ENCODE data around the gene NUMBL. TPM values are rescaled to one million over a fixed set of nuclear protein-coding genes. Genes with fewer than 3 reads are reported as not detected.
"Not testable (repeated sequence)": the region's sequence is repeated elsewhere in the genome, so short reads cannot be mapped to it uniquely, and the experiment has no call there.

The NUMBL gene
- 69.1 TPM for total RNA-seq

DNA sequence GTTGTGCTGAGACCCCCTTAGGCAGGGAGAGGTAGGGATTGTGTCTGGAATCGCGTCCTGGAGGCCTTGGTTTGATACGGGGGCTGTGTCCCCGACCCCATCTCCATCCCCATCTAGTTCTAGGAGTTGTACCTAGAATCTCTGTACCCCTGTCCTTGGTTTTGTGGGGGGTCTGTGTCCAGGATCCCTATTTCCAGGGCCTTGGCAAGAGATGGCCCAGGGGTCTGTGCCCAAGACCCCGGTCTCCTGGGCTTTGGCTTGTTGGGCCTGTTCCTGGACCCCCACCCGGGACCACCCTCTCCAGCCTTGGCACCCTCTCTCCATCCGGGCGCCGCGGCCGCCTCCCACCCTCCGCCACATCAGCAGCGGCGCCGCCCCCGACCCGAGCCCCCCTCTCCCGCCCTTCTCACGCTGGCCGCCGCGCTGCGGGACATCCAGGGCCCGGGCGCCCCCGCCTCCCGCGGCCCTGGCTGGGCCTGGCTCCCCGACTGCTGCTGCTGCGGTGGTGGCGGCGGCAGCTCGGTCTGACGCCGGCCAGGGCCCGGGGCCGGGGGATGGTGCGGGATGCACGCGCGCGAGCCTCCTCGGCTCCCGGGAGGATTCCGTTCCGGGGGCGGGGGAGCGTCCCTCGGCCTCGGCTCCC lies at the start of gene NUMBL:
NUMBL (minus strand) TSS at position 602 of the 643 bp plus-strand sequence; CDS start at position 434, 168 bp downstream.
- DNase-seq = no peak

DNA sequence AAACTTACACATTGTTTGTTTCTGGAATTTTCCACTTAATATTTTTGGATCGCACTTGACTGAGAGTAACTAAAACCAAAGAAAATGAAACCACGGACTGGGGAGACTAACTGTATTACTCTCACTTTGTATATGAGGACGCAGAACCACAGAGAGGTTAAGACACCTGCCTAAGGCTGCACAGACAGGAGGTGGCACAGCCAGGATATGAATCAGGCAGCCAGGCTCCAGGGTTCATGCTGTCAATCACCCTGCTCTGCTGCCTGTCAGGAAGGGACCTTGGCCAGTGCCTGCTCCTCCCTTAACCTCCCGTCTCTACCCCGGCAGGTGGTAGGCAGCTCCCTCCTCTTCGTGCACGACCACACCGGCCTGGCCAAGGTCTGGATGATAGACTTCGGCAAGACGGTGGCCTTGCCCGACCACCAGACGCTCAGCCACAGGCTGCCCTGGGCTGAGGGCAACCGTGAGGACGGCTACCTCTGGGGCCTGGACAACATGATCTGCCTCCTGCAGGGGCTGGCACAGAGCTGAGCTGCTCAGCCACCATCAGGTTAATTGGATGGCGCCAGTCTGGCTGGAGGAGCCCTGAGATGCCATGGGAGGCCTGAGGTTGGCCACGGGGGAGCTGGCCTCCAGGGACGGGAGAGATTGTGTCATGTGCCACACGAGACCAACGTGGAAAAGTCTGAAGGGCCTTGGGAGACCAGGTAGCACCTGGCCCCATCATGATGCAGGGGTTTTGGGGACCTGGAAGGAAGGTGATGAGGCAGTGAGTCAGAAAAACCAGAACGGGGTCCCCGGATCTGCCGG lies 48.8 kb upstream of the NUMBL start:
- no peak for DNase-seq

DNA sequence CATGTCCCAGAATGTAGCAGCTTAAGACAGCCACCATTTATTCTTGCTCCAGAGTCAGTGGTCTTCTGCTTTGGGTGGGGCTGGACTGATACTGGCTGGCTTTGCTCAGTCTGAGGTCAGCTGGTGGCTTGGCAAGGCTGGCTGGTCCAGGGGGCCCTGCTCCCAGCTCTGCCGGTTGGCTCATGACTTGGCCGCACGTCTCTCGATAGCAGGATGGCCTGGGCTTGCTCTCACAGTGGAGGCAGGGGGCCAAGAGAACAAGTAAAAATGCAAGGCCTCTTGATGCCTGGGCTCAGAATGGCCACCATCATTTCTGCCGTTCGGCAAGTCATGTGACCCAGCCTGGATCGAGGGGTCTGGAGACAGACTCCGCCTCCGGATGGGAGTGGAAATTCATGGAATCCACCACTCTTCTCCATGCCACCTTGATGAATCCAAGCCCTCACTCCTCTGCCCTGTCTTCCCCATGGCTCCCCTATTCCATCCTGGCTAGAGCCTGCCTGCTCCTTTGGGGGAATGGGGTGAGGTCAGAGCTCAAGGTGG lies 46.7 kb upstream of the NUMBL start:
- no peak for DNase-seq

DNA sequence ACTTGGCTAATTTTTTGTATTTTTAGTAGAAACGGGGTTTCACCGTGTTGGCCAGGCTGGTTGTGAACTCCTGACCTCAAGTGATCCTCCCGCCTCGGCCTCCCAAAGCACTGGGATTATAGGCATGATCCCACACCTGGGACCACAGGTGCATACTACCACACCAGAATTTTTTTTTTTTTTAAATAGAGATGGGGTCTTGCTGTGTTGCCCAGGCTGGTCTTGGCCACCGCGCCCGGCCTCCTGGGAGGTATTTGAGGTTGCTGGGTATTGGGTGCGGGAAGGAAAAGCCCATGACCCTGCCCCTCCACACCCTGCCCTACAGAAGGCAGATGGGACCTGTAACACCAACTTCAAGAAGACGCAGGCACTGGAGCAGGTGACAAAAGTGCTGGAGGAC lies 46.2 kb upstream of the NUMBL start:
- no peak for DNase-seq

DNA sequence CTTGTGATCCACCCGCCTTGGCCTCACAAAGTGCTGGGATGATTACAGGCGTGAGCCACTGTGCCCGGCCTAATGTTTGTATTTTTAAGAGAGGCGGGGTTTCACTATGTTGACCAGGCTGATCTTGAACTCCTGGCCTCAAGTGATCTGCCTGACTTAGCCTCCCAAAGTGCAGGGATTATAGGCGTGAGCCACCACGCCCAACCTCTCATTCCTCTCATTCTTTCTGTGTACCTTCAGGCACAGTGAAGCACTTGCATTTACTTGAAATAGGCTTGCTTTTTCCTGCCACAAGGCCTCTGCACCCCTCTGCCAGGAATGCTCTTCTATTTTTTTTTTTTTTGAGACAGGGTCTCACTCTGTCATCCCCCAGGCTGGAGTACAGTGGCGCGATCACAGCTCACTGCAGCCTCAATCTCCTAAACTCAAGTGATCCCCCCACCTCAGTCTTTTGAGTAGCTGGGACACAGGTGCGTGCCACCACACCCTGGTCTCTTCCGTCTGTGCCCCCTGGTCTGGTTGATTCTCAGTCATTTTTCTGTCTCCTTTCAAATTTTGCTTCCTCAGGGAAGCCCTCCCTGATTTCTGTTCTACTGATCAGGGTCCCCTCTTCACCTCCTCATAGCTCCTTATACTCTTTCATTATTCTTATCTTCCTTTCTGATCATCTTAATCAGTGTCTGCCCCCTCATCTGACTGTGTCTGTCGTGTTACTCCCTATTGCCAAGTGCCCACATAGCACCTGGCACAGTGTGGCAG lies 44.7 kb upstream of the NUMBL start:
- DNase-seq = no peak

DNA sequence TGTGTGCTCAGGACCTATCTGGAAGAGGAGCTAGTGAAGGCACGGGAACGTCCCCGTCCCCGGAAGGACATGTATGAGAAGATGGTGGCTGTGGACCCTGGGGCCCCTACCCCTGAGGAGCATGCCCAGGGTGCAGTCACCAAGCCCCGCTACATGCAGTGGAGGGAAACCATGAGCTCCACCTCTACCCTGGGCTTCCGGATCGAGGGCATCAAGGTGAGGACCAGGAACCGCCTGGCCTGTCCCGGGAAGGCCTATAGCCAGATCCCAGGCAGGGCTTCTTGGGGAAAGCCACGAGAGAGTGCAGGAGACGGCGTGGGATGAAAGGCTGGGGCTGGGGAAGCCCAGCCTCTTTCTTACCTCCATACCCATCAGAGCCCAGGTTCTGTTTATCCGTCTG lies 42.7 kb upstream of the NUMBL start:
- DNase-seq = no peak

DNA sequence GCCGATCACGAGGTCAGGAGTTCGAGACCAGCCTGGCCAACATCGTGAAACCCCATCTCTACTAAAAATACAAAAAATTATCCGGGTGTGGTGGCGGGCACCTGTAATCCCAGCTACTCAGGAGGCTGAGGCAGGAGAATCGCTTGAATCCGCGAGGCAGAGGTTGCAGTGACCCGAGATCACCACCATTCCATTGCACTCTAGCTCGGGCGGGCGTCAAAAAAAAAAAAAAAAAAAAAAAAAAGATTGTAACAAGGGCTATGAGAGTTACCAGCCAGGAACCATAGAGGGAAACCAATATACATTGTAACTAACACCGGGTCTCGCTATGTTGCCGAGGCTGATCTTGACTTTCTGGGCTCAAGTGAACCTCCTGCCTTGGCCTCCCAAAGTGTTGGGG lies 41.9 kb upstream of the NUMBL start:
- not testable (repeated sequence) for DNase-seq

DNA sequence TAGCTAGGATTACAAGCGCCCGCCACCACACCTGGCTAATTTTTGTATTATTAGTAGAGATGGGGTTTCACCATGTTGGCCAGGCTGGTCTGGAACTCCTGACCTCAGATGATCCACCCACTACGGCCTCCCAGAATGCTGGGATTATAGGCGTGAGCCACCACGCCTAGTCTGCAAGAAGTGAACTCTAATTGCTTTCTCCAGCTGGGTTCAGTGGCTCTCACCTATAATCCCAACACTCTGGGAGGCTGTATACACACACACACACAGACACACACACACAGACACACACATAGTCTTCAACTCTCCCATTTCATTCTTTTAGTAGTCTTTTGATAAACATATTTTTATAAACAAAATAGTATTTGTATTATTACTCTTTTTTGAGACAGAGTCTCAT lies 39.6 kb upstream of the NUMBL start:
- not testable (repeated sequence) for DNase-seq

DNA sequence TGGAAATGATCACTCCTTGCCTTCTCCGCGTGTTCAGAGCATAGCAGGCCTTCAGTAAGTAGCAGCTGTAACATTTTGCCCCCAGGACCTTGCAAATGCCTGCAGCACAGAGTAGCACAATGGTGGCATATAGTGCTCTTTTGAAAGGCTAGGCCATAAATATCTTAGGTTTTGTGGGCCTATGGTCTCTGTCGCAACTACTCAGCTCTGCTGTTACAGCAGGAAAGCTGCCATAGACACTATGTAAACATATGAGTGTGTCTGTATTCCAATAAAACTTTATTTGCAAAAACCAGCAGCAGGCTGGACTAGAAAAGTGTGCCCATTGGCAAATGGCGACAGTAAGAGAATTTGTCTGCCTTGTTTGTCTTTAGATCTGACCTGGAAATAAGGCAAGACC lies 35.8 kb upstream of the NUMBL start:
- DNase-seq = no peak

DNA sequence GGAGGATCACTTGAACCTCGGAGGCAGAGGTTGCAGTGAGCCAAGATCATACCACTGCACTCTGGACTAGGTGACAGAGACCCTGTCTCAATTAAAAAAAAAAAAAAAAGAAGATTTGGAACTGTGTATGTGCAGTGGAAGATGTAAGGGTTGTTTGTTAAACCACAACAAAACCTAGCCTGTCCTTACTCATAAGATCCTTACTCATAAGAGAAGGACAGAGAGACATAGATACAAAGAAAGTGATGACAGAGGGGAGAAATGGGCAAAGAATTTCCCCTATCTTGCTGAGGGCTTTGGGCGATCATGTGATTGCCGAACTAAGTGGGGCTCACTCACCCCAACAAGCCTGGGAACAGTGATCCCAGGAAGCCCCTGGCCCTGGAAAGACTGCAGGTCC lies 34.4 kb upstream of the NUMBL start:
- DNase-seq = no peak

DNA sequence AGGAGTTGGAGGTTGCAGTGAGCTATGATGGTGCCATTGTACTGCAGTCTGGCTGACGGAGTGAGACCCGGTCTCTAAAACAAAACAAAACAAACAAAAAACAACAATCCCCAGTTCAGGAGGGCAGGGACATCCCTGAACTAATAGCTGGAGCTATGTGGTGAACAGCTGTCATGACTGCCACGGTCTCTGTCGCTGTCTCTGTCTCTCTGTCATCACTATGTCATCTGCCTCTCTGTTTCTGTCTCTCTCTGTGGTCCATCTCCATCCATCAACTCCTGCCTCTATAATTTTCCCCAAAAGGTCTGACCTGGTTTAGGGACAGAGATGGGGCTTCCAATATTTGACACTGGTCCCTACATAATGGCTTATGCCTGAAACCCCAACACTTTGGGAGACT lies 33.9 kb upstream of the NUMBL start:
- no peak for DNase-seq

DNA sequence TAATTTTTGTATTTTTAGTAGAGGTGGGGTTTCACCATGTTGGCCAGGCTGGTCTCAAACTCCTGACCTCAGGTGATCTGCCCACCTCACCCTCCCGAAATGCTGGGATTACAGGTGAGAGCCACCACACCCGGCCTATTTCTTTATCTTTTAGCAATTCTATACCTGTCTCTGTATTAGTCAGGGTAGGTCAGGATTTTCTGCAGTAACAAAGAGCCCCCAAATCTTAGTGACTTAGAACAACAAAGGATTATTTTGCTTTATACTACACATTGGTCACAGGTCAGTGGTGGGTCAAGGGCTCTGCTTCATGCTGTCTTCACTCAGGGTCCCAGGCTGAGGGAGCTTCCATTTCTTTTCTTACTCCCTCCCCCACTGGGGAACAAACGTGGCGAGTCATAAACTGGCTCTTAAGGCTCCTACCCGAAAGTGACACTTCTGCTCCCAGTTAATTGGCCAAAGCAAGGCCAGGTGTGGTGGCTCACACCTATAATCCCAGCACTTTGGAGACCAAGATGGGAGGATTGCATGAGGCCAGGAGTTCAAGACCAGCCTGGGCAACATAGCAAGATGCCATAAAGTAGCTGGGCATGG lies 33.3 kb upstream of the NUMBL start:
- DNase-seq = no peak

DNA sequence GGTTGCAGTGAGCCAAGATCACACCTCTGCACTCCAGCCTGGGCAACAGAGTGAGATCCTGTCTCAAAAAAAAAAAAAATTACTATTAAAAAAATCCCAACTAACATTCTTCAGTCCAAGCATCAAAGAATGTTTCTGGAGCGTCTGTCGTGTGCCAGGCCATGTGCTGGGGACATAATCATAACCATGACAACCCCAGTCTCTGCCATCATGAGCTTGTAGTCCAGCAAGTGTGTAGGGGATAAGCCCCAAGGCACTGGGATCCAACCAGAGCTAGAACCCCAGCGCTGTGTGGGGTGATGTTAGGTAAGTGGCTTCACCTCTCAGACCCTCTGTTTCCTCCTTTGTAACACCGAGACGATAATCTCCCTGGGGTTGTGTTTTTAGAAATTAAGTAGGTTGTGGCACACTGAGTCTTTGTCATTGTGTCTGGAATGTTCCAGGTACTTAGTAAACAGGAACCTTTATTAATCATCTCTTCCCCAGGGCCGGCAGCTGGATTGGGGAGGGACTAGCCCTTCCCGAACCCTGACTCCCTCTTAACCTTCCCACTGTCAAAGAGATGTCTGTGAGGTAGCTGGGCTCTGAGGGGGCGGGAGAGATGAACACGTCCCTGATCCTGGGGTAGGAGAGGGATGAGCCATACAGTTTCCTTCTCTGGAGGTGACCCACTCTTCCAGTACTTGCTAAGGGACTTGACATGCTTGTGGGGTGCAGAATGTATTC lies 31.6 kb upstream of the NUMBL start:
- no peak for DNase-seq

DNA sequence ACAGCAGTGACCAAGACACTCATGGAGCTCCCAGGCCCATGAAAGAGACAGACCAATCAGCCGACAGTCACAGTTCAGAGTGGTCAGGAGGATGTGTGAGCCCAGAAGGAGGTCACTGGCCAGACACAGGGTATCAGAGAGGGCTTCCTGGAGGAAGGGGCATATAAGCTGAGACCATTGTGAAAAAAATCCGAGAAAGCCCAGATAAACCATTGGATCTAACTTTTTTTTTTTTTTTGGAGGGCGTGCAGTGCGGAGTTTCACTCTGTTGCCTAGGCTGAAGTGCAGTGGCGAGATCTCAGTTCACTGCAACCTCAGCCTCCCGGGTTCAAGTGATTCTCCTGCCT lies 30.7 kb upstream of the NUMBL start:
- no peak for DNase-seq

DNA sequence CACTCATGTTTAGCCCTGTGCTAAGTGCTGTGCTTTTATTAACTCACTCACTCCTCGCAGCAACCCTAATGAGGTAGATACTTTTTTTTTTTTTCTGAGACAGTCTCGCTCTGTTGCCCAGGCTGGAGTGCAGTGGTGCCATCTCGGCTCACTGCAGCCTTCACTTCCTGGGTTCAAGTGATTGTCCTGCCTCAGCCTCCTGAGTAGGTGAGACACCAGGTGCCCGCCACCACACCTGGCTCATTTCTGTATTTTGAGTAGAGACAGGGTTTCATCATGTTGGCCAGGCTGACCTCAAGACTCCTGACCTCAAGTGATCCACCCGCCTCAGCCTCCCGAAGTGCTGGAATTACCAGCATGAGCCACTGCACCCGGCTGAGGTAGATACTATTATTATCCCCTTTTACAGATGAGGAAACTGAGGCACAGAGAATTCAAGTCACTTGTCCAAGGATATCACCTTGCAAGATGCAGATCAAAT lies 29.0 kb upstream of the NUMBL start:
- DNase-seq = no peak

DNA sequence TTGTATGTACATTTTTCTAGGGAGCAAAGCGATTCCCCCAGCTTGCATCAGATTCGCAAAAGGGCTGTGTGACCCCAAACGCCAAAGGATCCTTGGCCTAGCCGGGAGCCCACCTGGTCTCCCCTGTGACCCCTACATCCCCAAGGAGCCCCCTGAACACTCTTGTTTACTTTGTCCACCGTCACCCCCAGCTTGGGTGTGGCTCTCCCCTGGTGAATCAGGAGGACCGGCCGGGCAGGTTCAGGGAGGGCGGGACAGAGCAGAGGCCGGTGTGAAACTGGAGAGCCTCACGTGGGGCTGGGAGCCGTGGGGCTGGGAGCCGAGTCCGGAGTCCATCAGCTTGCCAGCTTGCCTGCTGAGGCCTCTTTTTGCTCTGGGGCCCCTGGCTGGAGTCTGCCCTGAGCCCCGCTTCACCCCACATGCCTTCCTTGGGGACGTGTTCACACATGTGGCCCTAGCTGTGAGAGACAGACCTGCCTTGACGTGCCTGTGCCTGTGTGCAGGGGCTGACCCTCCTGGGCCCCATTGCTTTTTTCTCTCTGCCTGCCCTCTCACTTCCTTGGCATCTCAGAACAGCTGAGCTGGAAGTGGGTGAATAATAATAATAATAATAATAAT lies 28.4 kb upstream of the NUMBL start:
- DNase-seq = peak; percentile 55

DNA sequence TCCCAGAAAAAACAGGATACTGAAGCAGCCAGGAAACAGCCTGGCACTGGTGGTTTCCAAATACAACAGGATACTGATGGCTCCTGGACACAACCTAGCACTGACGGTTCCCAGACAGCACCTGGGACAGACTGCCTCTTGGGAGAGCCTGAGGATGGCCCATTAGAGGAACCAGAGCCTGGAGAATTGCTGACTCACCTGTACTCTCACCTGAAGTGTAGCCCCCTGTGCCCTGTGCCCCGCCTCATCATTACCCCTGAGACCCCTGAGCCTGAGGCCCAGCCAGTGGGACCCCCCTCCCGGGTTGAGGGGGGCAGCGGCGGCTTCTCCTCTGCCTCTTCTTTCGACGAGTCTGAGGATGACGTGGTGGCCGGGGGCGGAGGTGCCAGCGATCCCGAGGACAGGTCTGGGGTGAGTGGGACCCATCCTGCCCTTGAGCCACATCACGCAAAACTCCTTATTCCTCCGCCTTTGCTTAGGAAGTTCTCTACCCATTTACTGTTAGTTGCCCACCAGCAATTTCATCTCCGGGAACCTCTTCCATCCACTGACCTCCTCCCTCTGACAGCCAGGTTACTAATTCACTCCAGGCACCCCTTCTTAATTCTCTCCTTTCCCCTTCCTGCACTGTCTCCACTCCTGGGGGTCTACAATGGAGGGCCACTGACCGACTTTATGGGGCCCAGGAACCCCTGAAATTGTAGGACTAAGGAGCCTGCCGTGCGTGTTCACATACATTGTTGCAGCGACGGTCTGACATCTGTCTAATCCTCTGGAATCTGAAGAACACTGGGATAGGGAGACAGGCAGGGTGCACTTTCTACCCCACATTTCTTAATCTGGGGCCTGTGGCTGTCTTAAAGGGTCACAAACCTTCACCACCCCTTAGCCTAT lies 27.7 kb upstream of the NUMBL start:
- DNase-seq = peak; percentile 28

DNA sequence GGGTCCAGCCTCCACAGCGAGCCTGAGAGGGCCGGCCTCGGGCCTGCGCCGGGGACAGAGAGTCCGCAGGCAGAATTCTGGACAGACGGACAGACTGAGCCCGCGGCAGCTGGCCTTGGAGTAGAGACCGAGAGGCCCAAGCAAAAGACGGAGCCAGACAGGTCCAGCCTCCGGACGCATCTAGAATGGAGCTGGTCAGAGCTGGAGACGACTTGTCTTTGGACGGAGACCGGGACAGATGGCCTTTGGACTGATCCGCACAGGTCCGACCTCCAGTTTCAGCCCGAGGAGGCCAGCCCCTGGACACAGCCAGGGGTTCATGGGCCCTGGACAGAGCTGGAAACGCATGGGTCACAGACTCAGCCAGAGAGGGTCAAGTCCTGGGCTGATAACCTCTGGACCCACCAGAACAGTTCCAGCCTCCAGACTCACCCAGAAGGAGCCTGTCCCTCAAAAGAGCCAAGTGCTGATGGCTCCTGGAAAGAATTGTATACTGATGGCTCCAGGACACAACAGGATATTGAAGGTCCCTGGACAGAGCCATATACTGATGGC lies 27.0 kb upstream of the NUMBL start:
- no peak for DNase-seq

DNA sequence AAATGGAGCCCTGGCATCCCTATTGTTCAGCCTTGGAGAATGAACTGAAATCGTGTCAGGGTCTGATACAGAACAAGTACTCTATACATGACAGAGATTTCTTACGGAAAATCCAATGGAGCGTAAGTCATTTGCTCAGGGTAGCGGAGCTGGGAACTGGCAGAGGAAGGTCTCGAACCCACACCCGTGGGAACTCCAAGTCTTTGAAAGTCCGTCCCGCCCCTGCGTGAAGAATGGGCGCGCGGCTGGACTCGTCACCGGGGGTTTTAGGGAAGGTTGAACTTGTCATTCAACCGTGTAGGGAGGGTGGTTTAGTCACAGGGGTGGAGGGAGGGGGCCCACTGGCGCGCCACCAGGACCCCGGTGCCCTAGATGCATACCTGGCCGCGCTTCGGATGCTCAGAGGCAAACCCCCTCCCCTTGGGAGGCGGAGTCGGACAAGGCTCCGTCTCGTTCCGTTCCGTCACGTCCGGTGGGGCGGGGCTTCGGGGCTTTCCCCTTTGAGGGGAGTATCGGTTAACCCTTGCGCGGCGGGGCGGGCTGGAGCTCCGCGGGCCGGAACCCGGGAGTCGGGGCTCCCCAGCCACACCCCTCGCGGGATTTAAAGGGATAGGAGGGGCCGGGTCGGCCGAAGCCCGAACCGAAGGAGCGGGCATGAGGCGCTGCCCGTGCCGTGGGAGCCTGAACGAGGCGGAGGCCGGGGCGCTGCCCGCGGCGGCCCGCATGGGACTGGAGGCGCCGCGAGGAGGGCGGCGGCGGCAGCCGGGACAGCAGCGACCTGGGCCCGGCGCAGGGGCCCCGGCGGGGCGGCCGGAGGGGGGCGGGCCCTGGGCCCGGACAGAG lies 26.3 kb upstream of the NUMBL start, which contains the start of the genes COQ8B and ITPKC:
COQ8B (minus strand) TSS at position 405 of the 843 bp plus-strand sequence. CDS start 2,254 bp downstream, outside the sequence.
ITPKC (plus strand) TSS at position 631 of the 843 bp plus-strand sequence; CDS start at position 655, 24 bp downstream.
- DNase-seq = peak; percentile 100

All from tongue (tissue), 2 donors.